ENCODE data around the gene NPFF. TPM values are rescaled to one million over a fixed set of nuclear protein-coding genes. Genes with fewer than 3 reads are reported as not detected.

NPFF gene
- total and polyA plus RNA-seq, 2 donors (not counting 3 experiments of a cell fraction or from before 2014, with no cell fraction given) = not detected

- no peaks in the 10 kb centered on the region for H3K27me3 ChIP-seq (ENCODE audit: control insufficient read depth in 2 of 2, insufficient read depth in 2 of 2, low read length in 2 of 2)
- no peaks in the 10 kb centered on the region for H3K9me3 ChIP-seq (replicated peaks; ENCODE audit: control insufficient read depth, insufficient read depth, low read length)
- H3K9ac ChIP-seq (replicated peaks; ENCODE audit: extremely low read depth, insufficient read depth, low read length) = no peak overlapping the region
- FAIRE-seq = no peak
- ChIA-PET CTCF (interaction anchor here (1.2 to 3.3 kb wide), 4 partner anchors 8 to 122 kb away, joined by 3 to 19 read pairs (median 13); partner anchors contain the start of gene NPFF), POLR2A (interaction anchor here (1.8 kb wide), 1 partner anchor 27 kb away, joined by 5 read pairs; the partner anchor contains the start of gene TARBP2)
- dilution Hi-C loops (cut with MboI; ENCODE audit: extremely low pct_ligation_motif_present, low sequenced_read_pairs) (no loop called here), intact Hi-C loops (cut with micrococcal nuclease) (no loop called here)
- H2AFZ ChIP-seq (ENCODE audit: low read depth, low read length) = no peak overlapping the region
- no peak overlapping the region for H3K4me2 ChIP-seq (ENCODE audit: insufficient read depth, low read length)
- no peak overlapping the region for H3K27ac ChIP-seq (ENCODE audit: insufficient read depth, low read depth, low read length)
- BruUV-seq (replicated peaks) = no TSS peak
- peaks cover 65 to 68% of the 10 kb centered on the region in 2 experiments for H3K36me3 ChIP-seq (ENCODE audit: control insufficient read depth in 2 of 2, extremely low read depth in 1 of 2, insufficient read depth in 2 of 2, low read length in 2 of 2)
- H4K20me1 ChIP-seq (replicated peaks; ENCODE audit: control insufficient read depth, extremely low read depth, insufficient read depth, low read length) = peaks cover 14% of the 10 kb centered on the region
- no peaks in the 10 kb centered on the region for H3K4me1 ChIP-seq (ENCODE audit: control insufficient read depth, extremely low read depth, insufficient read depth, low read length)
- no peak overlapping the region for H3K4me3 ChIP-seq (replicated peaks in 1 of 3; ENCODE audit: insufficient read depth in 1 of 3, low read depth in 1 of 3, low read length in 3 of 3)
- no peak for DNase-seq (ENCODE audit: low read depth, low spot score)
- peaks cover 65% of the 10 kb centered on the region for H3K79me2 ChIP-seq (ENCODE audit: control insufficient read depth, insufficient read depth, low read length)
- no peak for TF ChIP-seq MAX (IDR thresholded peaks at IDR 0.05; ENCODE audit: insufficient read depth, insufficient read length)
- TF ChIP-seq MYC (IDR thresholded peaks at IDR 0.05; ENCODE audit: low read depth, low read length) = no peak
- TF ChIP-seq POLR2A (IDR thresholded peaks at IDR 0.05; ENCODE audit: low read depth, low read length) = no peak
- TF ChIP-seq FOS (IDR thresholded peaks at IDR 0.05; ENCODE audit: borderline replicate concordance, insufficient read depth, low read length) = no peak
- TF ChIP-seq EZH2 (IDR thresholded peaks at IDR 0.05; ENCODE audit: borderline replicate concordance, low read depth, low read length, severe bottlenecking) = no peak
- no peaks in the 10 kb centered on the region for H3K9me1 ChIP-seq (replicated peaks; ENCODE audit: control insufficient read depth, extremely low read depth, insufficient read depth, low read length)
Measured at GRCh38 chr12:53474077-53474476, 33.2 kb downstream of the NPFF start.

GRCh38 chr12:53472056-53472582 lies 35.2 kb downstream of the NPFF start:
- Histone ChIP-seq H3K4me3 (replicated peaks in 1 of 3; ENCODE audit: insufficient read depth in 1 of 3, low read depth in 1 of 3, low read length in 3 of 3) (no peak overlapping the region), H3K27me3 (ENCODE audit: control insufficient read depth in 2 of 2, insufficient read depth in 2 of 2, low read length in 2 of 2) (no peaks in the 10 kb centered on the region), H3K9me3 (replicated peaks; ENCODE audit: control insufficient read depth, insufficient read depth, low read length) (no peaks in the 10 kb centered on the region), H3K79me2 (ENCODE audit: control insufficient read depth, insufficient read depth, low read length) (peaks cover 80% of the 10 kb centered on the region), H3K9ac (replicated peaks; ENCODE audit: extremely low read depth, insufficient read depth, low read length) (no peak overlapping the region), H3K36me3 (ENCODE audit: control insufficient read depth in 2 of 2, extremely low read depth in 1 of 2, insufficient read depth in 2 of 2, low read length in 2 of 2) (peaks cover 75 to 80% of the 10 kb centered on the region in 2 experiments), H2AFZ (ENCODE audit: low read depth, low read length) (no peak overlapping the region), H3K9me1 (replicated peaks; ENCODE audit: control insufficient read depth, extremely low read depth, insufficient read depth, low read length) (no peaks in the 10 kb centered on the region), H3K4me2 (ENCODE audit: insufficient read depth, low read length) (no peak overlapping the region), H4K20me1 (replicated peaks; ENCODE audit: control insufficient read depth, extremely low read depth, insufficient read depth, low read length) (peaks cover 22% of the 10 kb centered on the region), H3K27ac (ENCODE audit: insufficient read depth, low read depth, low read length) (no peak overlapping the region), H3K4me1 (ENCODE audit: control insufficient read depth, extremely low read depth, insufficient read depth, low read length) (no peaks in the 10 kb centered on the region)
- no TSS peak for BruUV-seq (replicated peaks)
- TF ChIP-seq EZH2 (IDR thresholded peaks at IDR 0.05; ENCODE audit: borderline replicate concordance, low read depth, low read length, severe bottlenecking) = no peak
- TF ChIP-seq JUN (IDR thresholded peaks at IDR 0.05; ENCODE audit: borderline replicate concordance, insufficient read depth, insufficient read length, low read depth) = no peak
- TF ChIP-seq FOS (IDR thresholded peaks at IDR 0.05; ENCODE audit: borderline replicate concordance, insufficient read depth, low read length) = no peak
- TF ChIP-seq POLR2AphosphoS5 (IDR thresholded peaks at IDR 0.05; ENCODE audit: insufficient read depth, low read depth, low read length) = no peak
- no peak for TF ChIP-seq GATA2 (IDR thresholded peaks at IDR 0.05; ENCODE audit: insufficient read depth, insufficient read length, low read depth, low read length)
- no peak for TF ChIP-seq MAX (IDR thresholded peaks at IDR 0.05; ENCODE audit: insufficient read depth, insufficient read length)
- no peak for TF ChIP-seq CTCF (IDR thresholded peaks at IDR 0.05; ENCODE audit: extremely low read depth in 1 of 2, insufficient read depth in 1 of 2, low read depth in 1 of 2, low read length in 2 of 2)
- no peak for TF ChIP-seq POLR2A (IDR thresholded peaks at IDR 0.05; ENCODE audit: low read depth, low read length)
- no peak for TF ChIP-seq MYC (IDR thresholded peaks at IDR 0.05; ENCODE audit: low read depth, low read length)
- CTCF ChIA-PET = interaction anchor here (1.7 to 2.8 kb wide), 3 partner anchors 10 to 151 kb away, joined by 3 to 14 read pairs (median 12); partner anchors contain the start of genes AAAS and NPFF
- dilution Hi-C loops (cut with MboI; ENCODE audit: extremely low pct_ligation_motif_present, low sequenced_read_pairs) (no loop called here), intact Hi-C loops (cut with micrococcal nuclease) (no loop called here)
- POLR2A ChIA-PET = interaction anchor here (0.5 to 0.6 kb wide), 2 partner anchors 14 to 92 kb away, joined by 3 read pairs; partner anchors contain the start of gene SP1
- FAIRE-seq (no peak), DNase-seq (ENCODE audit: low read depth, low spot score) (no peak)

Measured in endothelial cell of umbilical vein (primary cell).